ENCODE results near the gene MYADM.

MYADM gene

GRCh38 chr19:53916004-53916403 lies 48.3 kb downstream of the MYADM start:
- no peak for DNase-seq

DNA sequence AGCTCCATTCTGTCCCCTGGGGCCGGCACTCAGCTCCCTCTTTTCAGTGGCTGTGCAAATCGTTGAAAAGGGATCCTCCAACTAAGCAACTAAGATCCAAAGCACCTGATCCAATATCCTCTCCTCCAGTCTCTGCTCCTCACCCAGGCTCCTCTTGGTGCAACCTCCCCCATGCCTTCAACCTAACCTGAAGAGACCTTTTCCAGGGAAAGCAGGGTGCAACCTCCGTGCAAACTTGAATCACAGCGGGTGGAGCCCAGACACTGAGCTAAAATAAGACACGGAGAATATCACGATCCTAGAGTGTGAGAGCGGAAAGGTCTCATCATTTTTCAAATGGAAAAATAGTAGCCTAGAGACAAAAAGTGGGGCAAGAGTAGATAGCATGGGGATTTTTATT lies 49.7 kb downstream of the MYADM start:
- no peak for DNase-seq
